ENCODE measurements around the gene TLR10. TPM values are rescaled to one million over a fixed set of nuclear protein-coding genes. Genes with fewer than 3 reads are reported as not detected.

TLR10 gene
- under 1 TPM in 2 of 9 donors, not detected in 7; 0.18 to 0.24 TPM for total RNA-seq
- not detected for polyA plus RNA-seq
- long read RNA-seq, donor 1, result 0 reads
- long read RNA-seq, donor 2, result 0 reads
- long read RNA-seq, donor 3, result 0 reads

- peaks cover 0 to 16% (median 0%) of the 10 kb centered on the region in 12 donors for H3K4me1 ChIP-seq
- no peak for TF ChIP-seq POLR2A (IDR thresholded peaks at IDR 0.05)
- TF ChIP-seq, protein P1, sequence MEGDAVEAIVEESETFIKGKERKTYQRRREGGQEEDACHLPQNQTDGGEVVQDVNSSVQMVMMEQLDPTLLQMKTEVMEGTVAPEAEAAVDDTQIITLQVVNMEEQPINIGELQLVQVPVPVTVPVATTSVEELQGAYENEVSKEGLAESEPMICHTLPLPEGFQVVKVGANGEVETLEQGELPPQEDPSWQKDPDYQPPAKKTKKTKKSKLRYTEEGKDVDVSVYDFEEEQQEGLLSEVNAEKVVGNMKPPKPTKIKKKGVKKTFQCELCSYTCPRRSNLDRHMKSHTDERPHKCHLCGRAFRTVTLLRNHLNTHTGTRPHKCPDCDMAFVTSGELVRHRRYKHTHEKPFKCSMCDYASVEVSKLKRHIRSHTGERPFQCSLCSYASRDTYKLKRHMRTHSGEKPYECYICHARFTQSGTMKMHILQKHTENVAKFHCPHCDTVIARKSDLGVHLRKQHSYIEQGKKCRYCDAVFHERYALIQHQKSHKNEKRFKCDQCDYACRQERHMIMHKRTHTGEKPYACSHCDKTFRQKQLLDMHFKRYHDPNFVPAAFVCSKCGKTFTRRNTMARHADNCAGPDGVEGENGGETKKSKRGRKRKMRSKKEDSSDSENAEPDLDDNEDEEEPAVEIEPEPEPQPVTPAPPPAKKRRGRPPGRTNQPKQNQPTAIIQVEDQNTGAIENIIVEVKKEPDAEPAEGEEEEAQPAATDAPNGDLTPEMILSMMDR (IDR thresholded peaks at IDR 0.05), result peak; percentile 65 to 83 (median 72)
- no peak within 1 kb of the TSS for H3K4me3 ChIP-seq
- H3K9me3 ChIP-seq, result no peaks in the 10 kb centered on the region
- peak in 2 of 5 donors; percentile 33 to 40 for DNase-seq
- H3K27me3 ChIP-seq, result no peaks in the 10 kb centered on the region
- intact Hi-C loops (cut with DNase I), result loop anchor here in 6 of 10 donors (1.0 to 10.0 kb wide), 6 partner anchors 22 to 720 kb away; no protein-coding TSS in a partner anchor
- H3K27ac ChIP-seq, result no peak within 1 kb of the TSS
- H3K36me3 ChIP-seq, result no peaks in the 10 kb centered on the region
- WGBS, 4 donors, result 37 to 41% (median 39%) methylated on average over 12 of the region's 12 CpGs
- ATAC-seq, result peak in 3 of 4 donors; percentile 59 to 78 (median 71)
Measured at GRCh38 chr4:38782452-38783108, at the start of gene TLR10. TSS of gene TLR10 (minus strand) at chr4:38782990. CDS start at chr4:38775590, 7,400 bp downstream.

GRCh38 chr4:38832206-38832605 lies 49.4 kb upstream of the TLR10 start:
- TF ChIP-seq, protein P1 (IDR thresholded peaks at IDR 0.05), result no peak
- no peak for TF ChIP-seq POLR2A (IDR thresholded peaks at IDR 0.05)
- H3K4me1 ChIP-seq, result peaks cover 0 to 11% (median 0%) of the 10 kb centered on the region in 12 donors
- ATAC-seq (no peak), DNase-seq (no peak)
- no peak overlapping the region for H3K4me3 ChIP-seq
- no peak overlapping the region for H3K27ac ChIP-seq
- H3K9me3 ChIP-seq, result peaks cover 0 to 32% (median 16%) of the 10 kb centered on the region in 12 donors
- no peaks in the 10 kb centered on the region for H3K27me3 ChIP-seq
- WGBS, 4 donors, result 88 to 96% (median 94%) methylated on average over 1 of the region's 1 CpG
- intact Hi-C loops (cut with DNase I), result no loop called here
- peaks cover 0 to 6% (median 0%) of the 10 kb centered on the region in 9 donors for H3K36me3 ChIP-seq

DNA sequence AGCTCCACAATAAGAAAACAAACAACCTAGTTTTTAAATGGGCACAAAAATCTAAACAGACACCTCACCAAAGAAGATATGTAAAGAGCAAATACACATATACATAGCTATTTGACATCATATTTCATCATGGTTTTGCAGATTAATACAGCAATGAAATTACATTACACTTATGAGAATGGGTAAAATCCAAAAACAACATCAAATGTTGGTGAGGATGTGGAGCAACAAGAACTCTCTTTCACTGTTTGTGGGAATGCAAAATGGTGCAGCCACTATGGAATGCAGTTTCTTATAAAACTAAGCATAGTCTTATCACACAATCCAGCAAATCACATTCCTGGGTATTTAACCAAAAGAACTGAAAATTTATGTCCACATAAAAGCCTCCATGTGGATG lies 48.9 kb upstream of the TLR10 start:
- H3K27me3 ChIP-seq, result no peaks in the 10 kb centered on the region
- no peak for ATAC-seq
- intact Hi-C loops (cut with DNase I), result no loop called here
- peaks cover 0 to 11% (median 0%) of the 10 kb centered on the region in 12 donors for H3K4me1 ChIP-seq
- no peak overlapping the region for H3K27ac ChIP-seq
- H3K4me3 ChIP-seq, result no peak overlapping the region
- no peak for DNase-seq
- H3K36me3 ChIP-seq, result peaks cover 0 to 6% (median 0%) of the 10 kb centered on the region in 9 donors
- TF ChIP-seq, protein P1 (IDR thresholded peaks at IDR 0.05), result no peak
- no peak for TF ChIP-seq POLR2A (IDR thresholded peaks at IDR 0.05)
- peaks cover 0 to 27% (median 10%) of the 10 kb centered on the region in 12 donors for H3K9me3 ChIP-seq

DNA sequence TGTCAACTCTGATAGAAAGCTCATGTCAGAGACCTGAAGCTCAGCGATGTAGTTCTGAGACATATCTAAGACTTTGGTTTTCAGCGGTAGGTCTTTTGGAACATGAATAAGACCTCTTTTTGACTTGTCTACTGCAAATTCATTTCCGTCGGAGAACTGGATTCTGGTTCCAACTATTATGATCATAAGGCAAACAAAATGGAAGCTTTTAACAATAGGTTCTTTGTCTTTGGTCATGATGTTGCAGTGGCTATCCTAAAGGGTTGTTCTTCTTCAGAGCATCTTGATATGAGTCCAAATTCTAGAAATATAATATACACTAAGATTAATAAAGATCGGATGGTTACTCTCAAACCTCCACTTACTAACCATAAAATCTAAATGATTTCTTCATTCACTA lies 46.4 kb upstream of the TLR10 start:
- no peak overlapping the region for H3K27ac ChIP-seq
- 80 to 91% (median 85%) methylated on average over 5 of the region's 5 CpGs for WGBS, 4 donors

More for the DNA sequence above, 46.4 kb upstream of the TLR10 start:
- no peak for DNase-seq
- no peak for TF ChIP-seq POLR2A (IDR thresholded peaks at IDR 0.05)
- TF ChIP-seq, protein P1 (IDR thresholded peaks at IDR 0.05), result no peak
- intact Hi-C loops (cut with DNase I), result no loop called here
- H3K27me3 ChIP-seq, result no peaks in the 10 kb centered on the region
- H3K36me3 ChIP-seq, result peaks cover 0 to 6% (median 0%) of the 10 kb centered on the region in 9 donors
- no peak for ATAC-seq
- H3K4me1 ChIP-seq, result peaks cover 0 to 11% (median 0%) of the 10 kb centered on the region in 12 donors
- H3K4me3 ChIP-seq, result no peak overlapping the region
- peaks cover 0 to 4% (median 0%) of the 10 kb centered on the region in 12 donors for H3K9me3 ChIP-seq

Data from heart left ventricle (tissue), 16 donors.